Lower leg skin (tissue), 3 donors: ENCODE results near the gene RAVER1.

Experiments
- POLR2A ChIP-seq, 2 donors: fragments of 450-650 bp; IDR thresholded peaks; one replicate each; pipeline ENCODE4 v1.6.1; 2016 to 2017; ENCODE audit warnings: antibody characterized with exemption in 2 of 2, mild to moderate bottlenecking in 1 of 2, moderate library complexity in 1 of 2
- TF ChIP-seq, protein P1 (sequence below), 3 donors: fragments of 450-650 bp; IDR thresholded peaks; one replicate each; pipeline ENCODE4 v1.5.1; 2016; ENCODE audit warnings: antibody characterized with exemption in 3 of 3, mild to moderate bottlenecking in 3 of 3, moderate library complexity in 2 of 3

DNA sequence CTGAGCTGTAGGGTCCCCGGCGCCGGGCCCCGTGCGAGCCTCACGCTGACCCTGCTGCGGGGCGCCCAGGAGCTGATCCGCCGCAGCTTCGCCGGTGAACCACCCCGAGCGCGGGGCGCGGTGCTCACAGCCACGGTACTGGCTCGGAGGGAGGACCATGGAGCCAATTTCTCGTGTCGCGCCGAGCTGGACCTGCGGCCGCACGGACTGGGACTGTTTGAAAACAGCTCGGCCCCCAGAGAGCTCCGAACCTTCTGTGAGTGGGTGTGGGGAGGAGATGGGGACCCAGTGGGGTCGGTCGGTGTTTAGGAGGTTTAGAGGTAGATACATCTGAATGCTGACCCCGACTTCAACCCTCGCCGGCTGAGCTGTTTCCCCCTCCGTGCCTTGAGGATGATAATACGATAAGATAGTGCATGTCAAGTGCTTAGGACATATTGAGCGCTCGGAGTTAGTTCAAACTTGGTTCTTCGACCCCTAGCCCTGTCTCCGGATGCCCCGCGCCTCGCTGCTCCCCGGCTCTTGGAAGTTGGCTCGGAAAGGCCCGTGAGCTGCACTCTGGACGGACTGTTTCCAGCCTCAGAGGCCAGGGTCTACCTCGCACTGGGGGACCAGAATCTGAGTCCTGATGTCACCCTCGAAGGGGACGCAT is 41.6 kb downstream of the RAVER1 start:
- no peak for TF ChIP-seq POLR2A (IDR thresholded peaks at IDR 0.05)
- TF ChIP-seq, protein P1, sequence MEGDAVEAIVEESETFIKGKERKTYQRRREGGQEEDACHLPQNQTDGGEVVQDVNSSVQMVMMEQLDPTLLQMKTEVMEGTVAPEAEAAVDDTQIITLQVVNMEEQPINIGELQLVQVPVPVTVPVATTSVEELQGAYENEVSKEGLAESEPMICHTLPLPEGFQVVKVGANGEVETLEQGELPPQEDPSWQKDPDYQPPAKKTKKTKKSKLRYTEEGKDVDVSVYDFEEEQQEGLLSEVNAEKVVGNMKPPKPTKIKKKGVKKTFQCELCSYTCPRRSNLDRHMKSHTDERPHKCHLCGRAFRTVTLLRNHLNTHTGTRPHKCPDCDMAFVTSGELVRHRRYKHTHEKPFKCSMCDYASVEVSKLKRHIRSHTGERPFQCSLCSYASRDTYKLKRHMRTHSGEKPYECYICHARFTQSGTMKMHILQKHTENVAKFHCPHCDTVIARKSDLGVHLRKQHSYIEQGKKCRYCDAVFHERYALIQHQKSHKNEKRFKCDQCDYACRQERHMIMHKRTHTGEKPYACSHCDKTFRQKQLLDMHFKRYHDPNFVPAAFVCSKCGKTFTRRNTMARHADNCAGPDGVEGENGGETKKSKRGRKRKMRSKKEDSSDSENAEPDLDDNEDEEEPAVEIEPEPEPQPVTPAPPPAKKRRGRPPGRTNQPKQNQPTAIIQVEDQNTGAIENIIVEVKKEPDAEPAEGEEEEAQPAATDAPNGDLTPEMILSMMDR (IDR thresholded peaks at IDR 0.05), result no peak
